Endothelial cell of umbilical vein (primary cell): ENCODE data around the gene TADA2A. TPM values are rescaled to one million over a fixed set of nuclear protein-coding genes. Genes with fewer than 3 reads are reported as not detected.

Experiments used
- BruUV-seq: library from RNA; stranded (reverse); fragments of 400-500 nt; replicated peaks from 2 replicates; lab custom pipeline; 2021; lab: Mats Ljungman, UMichigan
- CTCF ChIA-PET: fragments of 300-600, 350-600 bp; sonication (Branson Sonifier 250); formaldehyde crosslinking; loops from one replicate; lab custom pipeline; 2021; ENCODE audit warnings: antibody characterized with exemption, inconsistent platforms; lab: Charles Lee
- POLR2A ChIA-PET: fragments of 300-600, 350-600 bp; sonication (Branson Sonifier 250); formaldehyde crosslinking; loops from one replicate; lab custom pipeline; 2021; ENCODE audit warnings: antibody characterized with exemption, inconsistent platforms; lab: Charles Lee
- DNase-seq: peaks from one replicate; pipeline ENCODE4 v3.0.0-alpha.2; 2011; ENCODE audit warnings: low read depth, low spot score
- FAIRE-seq: peaks from 2 replicates; lab custom pipeline; 2011; peaks lifted over from hg19 to GRCh38; lab: Jason Lieb, UNC
- H2AFZ ChIP-seq: 2 replicates; pipeline ENCODE4 v1.6.0; 2012; ENCODE audit warnings: low read depth, low read length, control low read depth, inconsistent platforms
- H3K27ac ChIP-seq: 2 replicates; pipeline ENCODE4 v1.5.1; 2011; ENCODE audit warnings: low read depth, mild to moderate bottlenecking, control low read depth, low read length, moderate library complexity; ENCODE audit not compliant: insufficient read depth
- H3K27me3 ChIP-seq, 2 experiments: 2 replicates each; pipeline versions ENCODE4 v1.6.0 to v1.6.1; 2011; ENCODE audit warnings: low read length in 2 of 2, mixed read lengths in 1 of 2; ENCODE audit not compliant: control insufficient read depth in 2 of 2, insufficient read depth in 2 of 2
- H3K36me3 ChIP-seq, 2 experiments: 2 replicates in 1 of 2; 3 replicates in 1 of 2; pipeline ENCODE4 v1.5.1; 2011; ENCODE audit warnings: low read length in 2 of 2, mild to moderate bottlenecking in 1 of 2, moderate library complexity in 1 of 2; ENCODE audit not compliant: control insufficient read depth in 2 of 2, insufficient read depth in 2 of 2; ENCODE audit errors: extremely low read depth in 1 of 2
- H3K4me1 ChIP-seq: 3 replicates; pipeline ENCODE4 v1.5.1; 2011; ENCODE audit warnings: mild to moderate bottlenecking, low read length; ENCODE audit not compliant: control insufficient read depth, insufficient read depth; ENCODE audit errors: extremely low read depth
- H3K4me2 ChIP-seq: 2 replicates; pipeline ENCODE4 v1.6.1; 2011; ENCODE audit warnings: low read length, control low read depth, mixed read lengths; ENCODE audit not compliant: insufficient read depth
- H3K4me3 ChIP-seq, 3 experiments: fragments of 200-600 bp in 1 of 3; sonication (generic), shearing (Covaris generic) in 1 of 3; replicated peaks in 1 of 3; 2 replicates each; pipeline ENCODE4 v1.5.1; 2011 to 2016; ENCODE audit warnings: control low read depth in 3 of 3, low read length in 3 of 3, mild to moderate bottlenecking in 2 of 3, inconsistent platforms in 1 of 3, low read depth in 1 of 3, moderate library complexity in 1 of 3; ENCODE audit not compliant: insufficient read depth in 1 of 3
- H3K79me2 ChIP-seq: 2 replicates; pipeline ENCODE4 v1.6.0; 2012; ENCODE audit warnings: low read length, inconsistent platforms; ENCODE audit not compliant: control insufficient read depth, insufficient read depth
- H3K9ac ChIP-seq: replicated peaks from 2 replicates; pipeline ENCODE3; 2011; ENCODE audit warnings: low read length, control low read depth; ENCODE audit not compliant: insufficient read depth; ENCODE audit errors: extremely low read depth
- H3K9me1 ChIP-seq: replicated peaks from 3 replicates; pipeline ENCODE4 v1.6.0; 2011; ENCODE audit warnings: mild to moderate bottlenecking, low read length; ENCODE audit not compliant: control insufficient read depth, insufficient read depth; ENCODE audit errors: extremely low read depth
- H3K9me3 ChIP-seq: replicated peaks from 2 replicates; pipeline ENCODE4 v1.5.1; 2012; ENCODE audit warnings: low read length, inconsistent platforms; ENCODE audit not compliant: control insufficient read depth, insufficient read depth
- H4K20me1 ChIP-seq: replicated peaks from 2 replicates; pipeline ENCODE3; 2011; ENCODE audit warnings: mild to moderate bottlenecking, low read length; ENCODE audit not compliant: control insufficient read depth, insufficient read depth; ENCODE audit errors: extremely low read depth
- CTCF ChIP-seq, 2 donors: IDR thresholded peaks; 1 replicate in 1 of 2; 2 replicates in 1 of 2; pipeline ENCODE4 v1.5.1; 2011; ENCODE audit warnings: low read length in 2 of 2, mild to moderate bottlenecking in 2 of 2, moderate library complexity in 2 of 2, control low read depth in 1 of 2, inconsistent platforms in 1 of 2, low read depth in 1 of 2; ENCODE audit not compliant: insufficient read depth in 1 of 2; ENCODE audit errors: extremely low read depth in 1 of 2
- EZH2 ChIP-seq: IDR thresholded peaks from 2 replicates; pipeline ENCODE4 v1.6.1; 2012; ENCODE audit warnings: borderline replicate concordance, low read depth, mild to moderate bottlenecking, moderate library complexity, low read length, inconsistent platforms; ENCODE audit not compliant: severe bottlenecking
- FOS ChIP-seq: IDR thresholded peaks from 2 replicates; pipeline ENCODE4 v1.6.1; 2011; ENCODE audit warnings: mild to moderate bottlenecking, low read length, moderate library complexity, borderline replicate concordance; ENCODE audit not compliant: insufficient read depth
- GATA2 ChIP-seq: IDR thresholded peaks from 2 replicates; pipeline ENCODE4 v1.7.0; 2011; ENCODE audit warnings: low read depth, mild to moderate bottlenecking, moderate library complexity, mixed read lengths, low read length; ENCODE audit not compliant: insufficient read length, insufficient read depth
- JUN ChIP-seq: IDR thresholded peaks from 2 replicates; pipeline ENCODE4 v1.6.1; 2011; ENCODE audit warnings: borderline replicate concordance, low read depth; ENCODE audit not compliant: insufficient read length, insufficient read depth
- MAX ChIP-seq: IDR thresholded peaks from 2 replicates; pipeline ENCODE4 v1.6.1; 2011; ENCODE audit not compliant: insufficient read depth, insufficient read length
- MYC ChIP-seq: IDR thresholded peaks from one replicate; pipeline ENCODE4 v1.6.1; 2011; ENCODE audit warnings: mild to moderate bottlenecking, low read depth, low read length
- POLR2A ChIP-seq: IDR thresholded peaks from 2 replicates; pipeline ENCODE4 v1.6.1; 2012; ENCODE audit warnings: low read depth, mild to moderate bottlenecking, control low read depth, low read length
- POLR2AphosphoS5 ChIP-seq: IDR thresholded peaks from 2 replicates; pipeline ENCODE4 v1.6.1; 2012; ENCODE audit warnings: low read depth, mild to moderate bottlenecking, control low read depth, low read length, moderate library complexity; ENCODE audit not compliant: insufficient read depth
- dilution Hi-C: fragments of 300-500 bp; cut with MboI; formaldehyde crosslinking; loops from one replicate; pipeline ENCODE4 v1.15.0; 2019; ENCODE audit warnings: low sequenced_read_pairs; ENCODE audit not compliant: extremely low pct_ligation_motif_present
- intact Hi-C: fragments of 100-400 bp; cut with micrococcal nuclease; formaldehyde crosslinking; loops from one replicate; pipeline ENCODE4 v1.10.0; 2022
- polyA plus RNA-seq, 4 experiments: library from polyadenylated mRNA; depleted of rRNA in 3 of 4; stranded (reverse) in 3 of 4; unstranded in 1 of 4; fragments of >200 nt; gene quantifications; 2 replicates each; pipeline versions ENCODE4 v1.2.1 to v1.2.3, GENCODE V29; 2011 to 2012; ENCODE audit warnings: missing spikeins in 1 of 4
- total RNA-seq: library from RNA; stranded (reverse); gene quantifications from 2 replicates; pipeline ENCODE4 v1.2.3, GENCODE V29; 2021

TADA2A gene
- total and polyA plus RNA-seq, 2 donors (not counting 3 experiments of a cell fraction or from before 2014, with no cell fraction given) = 9.9 to 22.4 TPM

GRCh38 chr17:37389160-37389559, 17.5 kb upstream of the TADA2A start:
- POLR2A ChIA-PET = no interaction called here

More at GRCh38 chr17:37389160-37389559, 17.5 kb upstream of the TADA2A start:
- intact Hi-C loops (no loop called here), dilution Hi-C loops (no loop called here)
- TF ChIP-seq GATA2 (no peak), EZH2 (no peak), POLR2A (no peak), MAX (no peak), MYC (no peak), JUN (no peak), FOS (no peak), POLR2AphosphoS5 (no peak), CTCF (IDR thresholded peaks at IDR 0.05; ENCODE audit: extremely low read depth in 1 of 2, insufficient read depth in 1 of 2, low read depth in 1 of 2, low read length in 2 of 2) (no peak)
- CTCF ChIA-PET = interaction anchor here (12.2 kb wide), 1 partner anchor 15 kb away, joined by 123 read pairs; the partner anchor contains the start of gene C17orf78
- FAIRE-seq (no peak), DNase-seq (no peak)
- no peaks in the 10 kb centered on the region for H3K9me1 ChIP-seq
- H3K27ac ChIP-seq = no peak overlapping the region
- no peaks in the 10 kb centered on the region for H3K79me2 ChIP-seq
- no peak overlapping the region for H3K4me3 ChIP-seq
- H2AFZ ChIP-seq = no peak overlapping the region
- no peaks in the 10 kb centered on the region for H3K36me3 ChIP-seq
- no peak overlapping the region for H3K9ac ChIP-seq
- H4K20me1 ChIP-seq = no peaks in the 10 kb centered on the region
- H3K4me2 ChIP-seq = no peak overlapping the region
- H3K27me3 ChIP-seq = no peaks in the 10 kb centered on the region
- BruUV-seq = no TSS peak
- peaks cover 5% of the 10 kb centered on the region for H3K4me1 ChIP-seq
- H3K9me3 ChIP-seq = no peaks in the 10 kb centered on the region
